HG03571 (cell line): ENCODE results near the gene SH3BP1.

Experiments used
- ATAC-seq: cut with Tn5 transposase; IDR thresholded peaks from one replicate; pipeline ENCODE4 v1.9.1; 2021; ENCODE audit not compliant: unreplicated experiment

SH3BP1 gene

DNA sequence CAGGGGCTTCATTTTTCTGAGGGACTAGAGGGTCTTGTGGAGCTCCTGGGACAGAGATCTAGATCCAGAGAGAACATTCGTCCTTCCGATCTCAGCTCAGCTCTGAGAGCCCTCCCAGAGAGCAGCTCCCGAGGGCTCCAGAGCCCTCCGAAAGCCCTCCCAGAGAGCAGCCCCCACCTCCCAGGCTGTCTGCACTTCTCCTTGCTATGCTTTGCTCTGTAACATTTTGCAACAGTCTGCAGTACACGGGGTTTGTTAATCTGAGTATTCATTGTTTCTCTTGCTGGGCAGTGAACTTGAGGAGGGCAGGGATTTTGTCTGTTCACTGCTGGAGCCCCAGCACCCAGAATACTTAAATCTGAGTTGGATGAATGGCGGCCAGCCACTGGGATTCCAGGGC lies 28.3 kb upstream of the SH3BP1 start:
- ATAC-seq: no peak

DNA sequence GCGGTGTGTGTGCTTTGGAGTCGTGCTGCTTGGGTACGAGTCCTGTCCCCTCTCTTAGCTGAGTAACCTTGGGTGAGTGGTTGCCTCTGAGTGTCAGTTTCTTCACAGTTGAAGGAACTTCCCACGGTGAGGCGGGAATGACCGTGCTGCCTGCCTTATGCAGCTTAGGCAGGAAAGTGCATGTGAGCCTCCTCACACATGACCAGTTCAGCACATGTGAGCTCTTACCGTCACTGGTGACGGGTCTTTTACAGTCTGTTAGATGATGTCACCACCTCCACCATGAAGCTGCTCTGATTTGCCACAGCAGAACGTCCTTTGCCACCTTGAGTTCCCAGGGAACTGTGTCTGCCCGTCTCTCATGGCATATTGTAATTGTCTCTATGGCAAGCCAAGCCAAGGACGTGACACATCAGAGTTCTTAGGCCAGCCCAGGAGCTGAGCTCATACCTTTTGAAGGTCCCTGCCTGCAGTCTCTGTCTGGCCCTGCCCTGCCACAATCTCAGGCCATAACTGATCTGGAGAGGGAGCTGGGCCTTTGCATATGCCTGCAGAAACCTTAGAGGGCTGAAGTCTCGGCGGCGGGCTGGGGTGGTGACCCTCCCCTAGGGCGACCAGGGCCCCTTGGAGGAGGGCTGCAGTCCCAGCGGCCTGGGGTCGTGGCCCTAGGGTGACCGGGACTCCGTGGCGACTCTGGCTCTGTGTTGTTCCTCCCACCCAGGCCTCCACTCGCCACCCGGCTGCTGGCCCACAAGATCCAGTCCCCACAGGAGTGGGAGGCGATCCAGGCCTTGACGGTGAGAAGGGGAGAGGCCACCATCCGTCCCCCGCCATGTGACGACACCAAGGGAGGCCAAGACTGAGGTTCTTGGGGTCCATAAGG lies 23.0 kb upstream of the SH3BP1 start:
- ATAC-seq: no peak

DNA sequence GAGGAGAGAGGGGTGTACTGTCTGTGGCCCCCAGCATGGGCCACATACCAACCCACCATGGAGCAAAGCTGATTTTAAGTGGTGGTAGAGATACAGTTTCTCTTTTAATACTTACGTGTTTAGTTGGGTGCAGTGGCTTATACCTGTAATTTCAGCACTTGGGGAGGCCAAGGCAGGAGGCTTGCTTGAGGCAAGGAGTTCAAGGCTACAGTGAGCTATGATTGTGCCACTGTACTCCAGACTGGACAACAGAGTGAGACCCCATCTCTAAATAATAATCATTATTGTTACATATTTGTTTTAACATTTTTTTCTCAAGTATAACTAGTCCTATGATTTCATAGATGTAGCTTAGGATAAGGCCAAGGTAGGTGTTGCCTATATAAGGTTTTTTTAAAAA lies 22.0 kb upstream of the SH3BP1 start:
- ATAC-seq: no peak

DNA sequence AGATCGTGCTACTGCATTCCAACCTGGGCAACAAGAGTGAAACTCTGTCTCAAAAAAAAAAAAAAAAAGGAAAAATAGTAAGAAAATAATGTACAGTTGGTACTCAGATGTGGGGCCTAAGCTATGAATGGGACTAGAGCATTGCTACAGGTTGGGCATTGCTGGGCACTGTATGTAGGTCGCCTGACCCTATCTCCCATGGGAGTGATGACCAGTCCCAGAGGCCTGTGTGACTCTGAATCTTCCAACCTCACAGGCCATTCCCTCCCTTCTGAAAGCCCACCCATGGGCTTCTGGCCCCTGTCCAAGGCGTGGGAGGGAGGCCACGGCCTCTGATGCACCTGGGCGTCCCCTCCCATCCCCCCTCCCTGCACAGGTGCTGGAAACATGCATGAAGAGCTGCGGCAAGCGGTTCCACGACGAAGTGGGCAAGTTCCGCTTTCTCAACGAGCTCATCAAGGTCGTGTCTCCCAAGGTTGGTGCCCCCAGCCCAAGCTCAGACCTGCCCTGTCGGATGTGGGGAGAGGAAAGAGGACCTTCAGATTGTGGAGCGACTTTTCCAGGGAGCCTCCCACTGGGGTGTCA lies 21.3 kb upstream of the SH3BP1 start:
- no peak for ATAC-seq

DNA sequence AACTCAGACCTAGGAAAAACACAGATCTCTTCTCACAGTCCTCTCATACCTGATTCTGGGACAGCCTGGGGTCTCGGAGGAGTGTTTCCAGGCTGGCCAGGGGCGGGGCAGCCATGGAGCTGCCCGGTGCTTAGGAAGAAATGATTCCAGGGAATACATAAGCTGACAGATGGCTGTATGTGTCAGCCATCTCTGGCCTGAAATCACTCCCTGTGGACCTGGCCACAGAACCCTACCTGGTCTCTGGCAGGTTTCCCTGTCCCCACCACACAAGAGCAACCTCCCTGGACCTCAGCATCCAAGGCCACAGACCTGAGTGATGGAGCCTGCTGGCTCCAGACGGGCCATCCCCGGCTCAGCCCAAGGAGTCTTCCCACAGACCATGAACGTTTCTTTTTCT lies 20.8 kb upstream of the SH3BP1 start:
- ATAC-seq: no peak

DNA sequence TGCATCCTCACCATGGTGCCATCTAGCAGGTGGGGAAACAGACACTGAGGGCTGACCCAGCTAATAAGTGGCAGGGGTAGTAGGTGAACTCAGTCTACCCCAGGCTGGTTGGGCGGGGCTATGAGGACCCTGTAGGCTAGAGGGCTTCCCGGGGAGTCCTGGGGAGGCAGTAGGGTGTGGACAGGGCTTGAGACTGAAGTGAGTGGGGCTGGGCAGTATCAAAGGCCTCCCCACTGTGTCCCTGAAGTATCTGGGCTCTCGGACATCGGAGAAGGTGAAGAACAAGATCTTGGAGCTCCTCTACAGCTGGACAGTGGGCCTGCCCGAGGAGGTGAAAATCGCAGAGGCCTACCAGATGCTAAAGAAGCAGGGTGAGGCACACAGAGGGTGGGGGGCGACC lies 19.5 kb upstream of the SH3BP1 start:
- no peak for ATAC-seq

DNA sequence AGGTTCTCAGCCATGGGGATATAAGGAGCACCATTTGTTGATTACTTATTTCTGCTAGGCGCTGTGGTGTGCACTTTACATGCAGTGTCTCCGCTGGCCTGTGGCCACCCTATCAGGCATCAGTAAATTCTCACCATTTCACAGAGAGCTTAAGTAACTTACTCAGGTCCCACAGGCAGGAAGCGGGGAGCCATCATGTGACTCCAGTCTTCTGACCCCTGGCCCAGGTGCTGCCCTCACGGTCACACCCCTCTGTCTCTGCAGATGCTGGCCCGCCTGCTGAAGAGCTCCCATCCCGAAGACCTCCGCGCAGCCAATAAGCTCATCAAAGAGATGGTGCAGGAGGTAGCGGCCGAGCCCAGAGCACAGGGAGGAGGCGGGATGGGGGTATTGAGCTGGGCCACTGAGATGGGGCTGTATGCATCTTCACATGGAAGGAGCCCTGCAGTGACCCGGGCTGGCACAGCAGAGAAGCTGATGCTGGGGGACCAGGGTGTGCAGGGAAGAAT lies 18.1 kb upstream of the SH3BP1 start:
- no peak for ATAC-seq

DNA sequence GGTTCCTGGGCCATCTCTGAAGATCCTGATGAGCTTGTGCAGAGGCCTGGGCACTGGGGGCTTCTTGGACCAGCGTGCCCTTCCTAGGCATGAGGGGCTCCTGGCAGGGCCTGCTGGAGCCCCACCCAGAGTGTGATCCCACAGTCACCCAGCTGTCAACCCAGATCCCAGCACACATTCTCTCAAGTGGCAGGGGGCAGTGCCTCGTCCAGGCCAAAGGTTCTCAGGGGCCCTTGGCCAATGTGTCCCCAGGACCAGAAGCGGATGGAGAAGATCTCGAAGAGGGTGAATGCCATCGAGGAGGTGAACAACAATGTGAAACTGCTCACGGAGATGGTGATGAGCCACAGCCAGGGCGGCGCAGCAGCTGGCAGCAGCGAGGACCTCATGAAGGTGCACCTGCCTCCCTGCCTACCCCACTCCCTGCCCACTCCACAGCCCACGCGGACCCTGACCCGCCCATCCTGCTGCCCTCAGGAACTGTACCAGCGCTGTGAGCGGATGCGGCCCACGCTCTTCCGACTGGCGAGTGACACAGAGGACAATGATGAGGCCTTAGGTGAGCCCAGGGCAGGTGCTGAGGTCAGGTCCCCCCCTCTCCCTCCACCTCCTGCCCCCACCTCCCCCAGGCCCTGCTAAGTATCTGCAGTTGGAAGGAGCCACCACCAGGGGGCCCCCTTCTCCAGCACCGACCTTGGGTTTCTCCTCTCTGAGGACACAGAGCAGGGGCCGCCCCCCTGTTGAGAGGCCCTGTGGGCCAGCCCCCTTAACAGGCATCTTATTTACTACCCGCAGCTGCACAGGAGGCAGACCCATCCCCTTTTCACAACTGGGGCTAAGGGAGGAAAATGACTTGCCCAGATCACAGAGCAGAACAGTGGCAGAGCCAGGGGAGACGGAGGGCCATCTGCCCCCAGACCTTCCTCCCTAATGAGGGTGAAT lies 16.1 kb upstream of the SH3BP1 start:
- no peak for ATAC-seq

DNA sequence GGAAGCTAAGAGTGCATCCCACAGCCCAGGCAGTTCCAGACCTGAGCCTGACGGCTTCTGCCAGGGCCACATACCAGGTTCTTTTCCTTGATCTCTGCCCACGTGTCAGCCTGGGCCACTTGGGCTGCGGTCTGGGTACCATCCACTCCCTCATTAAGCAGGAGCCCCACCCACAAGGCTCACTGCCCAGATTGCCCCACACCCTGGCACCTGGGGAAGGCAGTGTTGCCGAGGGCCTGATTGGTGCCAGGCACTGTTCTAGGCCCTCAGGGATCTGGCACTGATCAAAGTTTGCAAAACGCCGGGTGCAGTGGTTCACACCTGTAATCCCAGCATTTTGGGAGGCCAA lies 15.5 kb upstream of the SH3BP1 start:
- no peak for ATAC-seq

DNA sequence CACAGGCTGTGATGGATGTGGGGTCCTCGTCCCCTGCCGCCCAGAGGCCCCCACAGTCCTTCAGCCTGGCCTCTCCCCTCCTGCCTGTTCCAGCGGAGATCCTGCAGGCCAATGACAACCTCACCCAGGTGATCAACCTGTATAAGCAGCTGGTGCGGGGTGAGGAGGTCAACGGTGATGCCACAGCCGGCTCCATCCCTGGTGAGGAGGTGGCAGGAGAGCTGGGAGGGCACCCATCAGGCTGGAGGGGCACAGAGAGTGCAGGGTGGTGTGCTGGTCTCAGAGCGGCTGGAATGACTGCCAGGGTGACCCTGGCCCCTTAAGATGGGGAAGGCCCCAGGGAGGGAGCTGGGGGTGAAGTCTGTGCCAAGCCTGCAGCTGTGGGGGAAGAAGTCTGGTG lies 14.6 kb upstream of the SH3BP1 start:
- ATAC-seq: no peak

DNA sequence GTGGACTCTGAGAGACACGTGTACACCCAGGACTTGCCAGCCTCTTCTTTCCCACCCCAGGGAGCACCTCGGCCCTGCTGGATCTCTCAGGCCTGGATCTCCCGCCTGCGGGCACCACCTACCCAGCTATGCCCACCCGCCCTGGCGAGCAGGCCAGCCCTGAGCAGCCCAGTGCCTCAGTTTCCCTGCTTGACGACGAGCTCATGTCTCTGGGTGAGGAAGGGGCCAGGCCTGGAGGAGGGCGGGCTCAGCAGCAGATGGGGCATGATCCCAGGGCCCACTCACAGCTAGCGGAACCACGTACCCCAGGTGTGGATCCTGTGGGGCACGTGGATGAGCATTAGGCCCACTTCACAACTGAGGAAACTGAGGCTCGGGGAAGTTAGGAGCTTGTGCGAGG lies 13.7 kb upstream of the SH3BP1 start:
- ATAC-seq: no peak

DNA sequence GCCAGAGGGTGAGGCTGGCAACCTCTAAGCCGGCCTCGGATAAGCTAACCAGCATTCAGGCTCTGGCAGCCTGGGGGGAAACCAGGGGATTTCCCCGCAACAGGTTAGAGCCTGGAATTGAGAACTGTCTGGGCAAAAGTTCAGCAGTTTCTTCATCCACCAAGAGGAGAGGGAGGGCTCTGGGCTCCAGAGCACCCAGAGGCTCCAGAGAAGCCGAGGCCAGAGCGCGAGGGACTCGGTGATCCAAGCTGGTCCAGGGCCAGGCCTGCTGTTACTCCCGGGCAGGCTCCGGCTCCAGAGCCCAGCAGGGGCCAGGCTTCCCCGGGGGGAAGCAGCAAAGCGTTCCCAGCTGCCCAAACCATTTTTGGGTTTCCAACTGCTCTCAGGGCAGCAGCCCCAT lies 13.3 kb upstream of the SH3BP1 start:
- no peak for ATAC-seq

DNA sequence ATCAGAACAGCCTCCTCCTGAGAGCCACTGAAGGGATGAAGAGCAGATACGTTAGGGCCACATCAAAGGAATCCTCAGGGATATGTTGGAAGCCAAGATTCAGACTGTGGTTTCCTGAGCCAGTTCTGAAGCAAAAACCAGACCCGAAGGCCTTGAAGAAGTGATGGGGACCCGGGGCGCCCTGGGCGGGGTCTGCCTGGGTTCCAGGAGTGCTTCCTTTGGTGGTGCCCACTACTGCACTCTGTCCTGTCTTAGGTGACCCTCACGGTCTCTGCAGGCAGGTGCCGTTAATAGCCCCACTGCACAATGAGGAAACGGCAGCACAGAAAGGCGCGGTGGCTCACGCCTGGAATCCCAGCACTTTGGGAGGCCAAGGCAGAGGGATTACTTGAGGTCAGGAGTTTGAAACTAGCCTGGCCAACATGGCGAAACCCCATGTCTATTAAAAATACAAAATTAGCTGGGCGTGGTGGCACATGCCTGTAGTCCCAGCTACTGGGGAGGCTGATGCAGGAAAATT lies 12.9 kb upstream of the SH3BP1 start:
- ATAC-seq: no peak

DNA sequence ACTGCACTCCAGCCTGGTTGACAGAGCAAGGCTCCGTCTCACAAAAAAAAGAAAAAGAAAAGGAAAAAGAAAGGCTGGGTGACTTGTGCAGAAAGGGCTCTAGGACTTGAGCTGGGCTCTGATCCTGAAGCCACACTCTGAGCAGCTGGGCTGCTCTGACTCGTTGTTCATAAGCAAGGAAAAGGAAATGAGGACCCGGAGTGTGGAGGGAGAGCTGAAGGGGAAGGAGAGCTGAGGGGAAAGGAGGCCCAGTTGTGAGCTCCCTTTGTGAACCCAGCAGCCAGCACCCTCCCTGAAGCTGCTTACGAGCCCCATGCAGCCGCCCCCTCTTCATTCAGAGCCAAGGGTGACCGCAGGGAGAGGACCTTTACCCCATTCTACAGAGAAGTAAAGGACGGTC lies 12.3 kb upstream of the SH3BP1 start:
- no peak for ATAC-seq

DNA sequence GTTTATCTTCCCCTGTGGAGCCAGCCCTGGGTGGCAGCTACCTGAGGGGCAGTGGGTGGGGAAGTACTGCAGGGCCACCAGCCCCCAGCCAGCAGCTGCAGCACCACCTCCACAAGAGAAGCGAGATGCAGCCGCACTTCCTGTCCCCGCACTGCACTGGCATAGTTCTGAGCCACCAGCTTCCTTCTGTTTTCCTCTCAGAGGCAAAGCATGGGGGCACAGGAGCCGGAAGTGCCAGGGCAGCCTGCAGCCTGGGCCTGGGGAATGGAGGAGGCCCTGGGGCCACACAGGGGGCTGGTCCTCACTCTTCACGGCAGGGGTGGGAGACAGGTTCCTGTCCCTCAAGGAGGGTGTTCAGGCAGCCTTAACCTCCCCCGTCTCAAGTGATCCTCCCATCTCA lies 11.9 kb upstream of the SH3BP1 start:
- no peak for ATAC-seq

DNA sequence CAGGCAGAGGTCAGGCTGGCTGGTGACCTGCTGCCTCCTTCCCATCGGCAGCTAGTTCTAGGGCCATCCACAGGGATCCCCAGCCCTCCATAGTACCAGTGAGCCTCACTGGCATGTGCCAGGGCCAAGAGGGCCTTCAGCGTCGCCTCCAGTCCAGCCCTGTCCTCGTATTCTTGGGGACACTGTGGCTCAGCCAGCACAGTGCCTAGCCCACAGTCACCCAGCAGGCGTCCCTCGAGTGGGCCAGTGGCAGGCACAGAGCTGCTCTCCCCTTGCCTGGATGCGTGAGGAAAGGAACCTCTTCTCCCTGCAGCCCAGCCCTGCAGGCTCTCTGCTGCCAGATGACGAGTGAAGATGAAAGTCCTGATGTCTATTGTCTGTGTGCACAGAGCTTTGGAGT lies 10.6 kb upstream of the SH3BP1 start:
- ATAC-seq: no peak

DNA sequence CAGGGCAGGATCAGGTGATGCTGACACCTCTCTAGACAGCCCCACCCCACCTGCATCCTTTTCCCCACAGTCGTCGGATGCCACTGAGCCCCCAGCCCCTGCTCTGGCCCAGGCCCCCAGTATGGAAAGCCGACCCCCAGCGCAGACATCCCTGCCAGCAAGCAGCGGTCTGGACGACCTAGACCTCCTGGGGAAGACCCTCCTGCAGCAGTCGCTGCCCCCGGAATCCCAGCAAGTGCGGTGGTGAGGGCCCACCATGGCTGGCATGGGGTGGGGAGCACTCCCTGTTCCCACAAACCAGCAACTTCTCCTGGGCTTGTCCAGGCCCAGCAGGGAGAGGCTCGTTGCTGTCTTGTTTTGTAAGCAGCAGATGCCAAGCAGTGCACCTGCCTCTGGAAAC lies 9.5 kb upstream of the SH3BP1 start:
- no peak for ATAC-seq

DNA sequence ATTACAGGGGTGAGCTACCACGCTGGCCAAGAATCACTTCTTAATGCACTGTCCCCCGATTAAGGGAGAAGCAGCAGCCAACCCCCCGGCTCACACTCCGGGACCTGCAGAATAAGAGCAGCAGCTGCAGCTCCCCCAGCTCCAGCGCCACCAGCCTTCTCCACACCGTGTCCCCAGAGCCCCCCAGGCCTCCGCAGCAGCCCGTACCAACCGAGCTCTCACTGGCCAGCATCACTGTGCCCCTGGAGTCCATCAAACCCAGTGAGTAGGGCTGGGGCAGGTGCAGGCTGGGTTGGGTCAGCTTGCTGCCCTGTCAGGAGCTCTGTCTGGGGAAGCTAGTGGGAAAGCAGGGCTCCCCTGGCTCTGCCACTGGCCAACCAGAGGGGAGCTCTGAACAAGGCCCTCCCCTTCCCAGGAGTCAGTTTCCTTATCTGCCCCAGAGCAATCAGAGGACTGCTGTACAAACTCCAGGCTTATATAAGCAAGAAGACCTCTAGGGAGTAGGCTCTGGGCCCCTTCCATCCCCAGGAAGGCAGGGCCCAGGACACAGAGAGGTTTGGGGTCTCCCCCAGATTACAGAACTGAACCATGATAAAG lies 8.5 kb upstream of the SH3BP1 start:
- no peak for ATAC-seq

DNA sequence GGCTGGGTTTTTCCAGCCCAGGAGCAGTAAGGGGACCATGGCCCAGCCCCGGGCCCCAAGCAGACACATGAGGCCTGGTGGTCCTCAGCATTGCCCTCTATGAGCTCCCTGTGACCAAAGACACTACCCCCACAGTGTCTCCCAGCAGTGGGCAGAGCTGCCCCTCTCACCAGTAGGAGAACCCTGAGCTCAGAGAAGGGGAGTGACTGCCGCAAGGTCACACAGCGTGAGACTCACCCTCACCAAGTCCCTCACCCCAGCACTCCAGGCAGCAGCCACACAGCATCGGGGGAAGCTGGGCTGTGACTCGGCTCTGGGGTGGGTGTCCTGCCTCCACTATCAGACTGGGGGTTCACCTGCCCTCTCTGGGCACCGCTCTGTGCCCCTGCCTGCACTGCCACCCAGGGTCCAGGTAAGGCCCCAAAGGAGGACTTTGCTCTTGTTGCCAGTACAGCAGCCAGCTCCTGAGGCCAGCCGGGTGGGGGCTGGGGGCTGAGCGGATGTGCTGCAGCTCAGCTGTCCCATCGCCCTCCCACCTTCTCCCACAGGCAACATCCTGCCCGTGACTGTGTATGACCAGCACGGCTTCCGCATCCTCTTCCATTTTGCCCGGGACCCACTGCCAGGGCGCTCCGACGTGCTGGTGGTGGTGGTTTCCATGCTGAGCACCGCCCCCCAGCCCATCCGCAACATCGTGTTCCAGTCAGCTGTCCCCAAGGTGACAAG lies 7.9 kb upstream of the SH3BP1 start:
- ATAC-seq: no peak
